K562 treated with DMSO at 1 percent for 24 hours (cell line): ENCODE measurements around the gene IL5. TPM values are rescaled to one million over a fixed set of nuclear protein-coding genes. Genes with fewer than 3 reads are reported as not detected.

Source experiments
- total RNA-seq: library from RNA; unstranded; fragments of 300-600 nt; gene quantifications from 2 replicates; pipeline ENCODE4 v1.2.3, GENCODE V29; 2022; ENCODE audit warnings: low read depth; ENCODE audit not compliant: insufficient read depth

The IL5 gene
- total RNA-seq: not detected in 2 replicates

DNA sequence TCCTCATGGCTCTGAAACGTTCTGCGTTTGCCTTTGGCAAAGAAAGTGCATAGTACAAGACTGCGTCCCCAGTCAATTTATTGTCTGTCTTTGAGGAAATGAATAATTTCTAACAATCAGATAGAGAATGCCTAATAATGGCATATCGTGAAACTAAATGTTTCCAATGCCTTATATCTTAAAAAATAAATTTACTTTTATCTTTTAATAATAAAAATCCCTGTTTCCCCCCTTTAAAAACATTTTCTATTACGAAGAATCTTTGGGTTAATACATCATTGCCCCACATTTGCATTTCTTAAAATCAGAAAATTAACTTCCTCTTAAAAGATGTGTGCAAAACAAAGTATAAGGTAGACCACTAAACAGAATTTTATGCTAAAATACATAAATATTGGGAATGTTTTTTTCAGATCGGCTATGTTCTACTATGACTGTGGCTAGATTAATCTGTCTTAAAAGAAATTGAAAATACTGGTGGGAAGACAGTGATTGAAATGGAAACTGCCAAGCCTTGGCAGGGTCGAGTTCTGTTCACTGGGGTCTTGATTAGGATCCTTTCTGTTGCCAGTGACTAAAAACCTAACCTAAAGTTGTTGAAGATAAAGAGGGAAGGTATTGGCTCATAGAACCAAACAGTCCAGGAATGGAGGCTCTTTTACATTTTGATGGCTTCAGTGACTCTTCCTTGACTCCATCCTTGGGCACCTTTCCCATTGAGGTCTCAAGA, at the start of gene IL5:
TSS of gene IL5 (minus strand) at position 51 of the 730 bp plus-strand sequence. CDS start at position 7, 44 bp downstream.

GRCh38 chr5:132556763-132557477, 13.6 kb upstream of the IL5 start, which contains the start of gene RAD50:
Gene RAD50 (plus strand): TSS chr5:132556977. CDS start chr5:132557325, 348 bp downstream.

Other genes with a start within 250 kb of the IL5 start
- gene SLC22A4, start 249.1 kb downstream of the IL5 start, total RNA-seq: 0.70 and 0.76 TPM in 2 replicates
- gene SLC22A5, start 173.8 kb downstream of the IL5 start, total RNA-seq: 8.9 and 9.2 TPM in 2 replicates
- gene IRF1, start 52.7 kb downstream of the IL5 start, total RNA-seq: 52.3 and 52.5 TPM in 2 replicates
- gene RAD50, start 13.5 kb upstream of the IL5 start, total RNA-seq: 16.8 and 19.9 TPM in 2 replicates
- not detected in 2 replicates for gene IL13, start 114.7 kb upstream of the IL5 start, total RNA-seq
- not detected in 2 replicates for gene IL4, start 130.5 kb upstream of the IL5 start, total RNA-seq
- gene KIF3A, start 194.0 kb upstream of the IL5 start, total RNA-seq: 4.4 and 4.8 TPM in 2 replicates
- gene CCNI2, start 203.9 kb upstream of the IL5 start, total RNA-seq: 7.9 and 9.2 TPM in 2 replicates
- gene SEPTIN8, start 233.7 kb upstream of the IL5 start, total RNA-seq: 71.4 and 77.1 TPM in 2 replicates